ENCODE data around the gene ERO1B. TPM values are rescaled to one million over a fixed set of nuclear protein-coding genes. Genes with fewer than 3 reads are reported as not detected.

The ERO1B gene
- total RNA-seq, 1 experiment from 2014 or later: 5.4 TPM

DNA sequence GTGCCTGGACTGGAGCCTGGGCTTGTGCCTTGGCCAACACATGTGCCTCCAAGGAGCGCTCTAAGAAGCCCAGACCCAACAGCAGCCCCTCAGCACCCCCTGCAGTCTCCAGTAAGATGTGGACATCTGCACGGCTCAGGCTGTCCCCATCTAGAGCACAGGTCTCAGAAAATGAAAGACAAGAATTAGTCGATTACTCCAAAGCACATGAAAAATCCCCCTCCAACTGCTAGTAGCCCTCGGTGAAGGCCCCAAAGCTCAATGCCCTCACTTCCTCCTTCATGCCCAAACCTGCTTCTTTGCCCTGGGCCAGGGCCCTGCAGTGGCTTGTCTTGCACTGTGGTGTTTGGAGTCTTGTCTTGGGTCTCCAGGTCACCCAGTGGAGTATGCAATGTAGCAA, 21.9 kb upstream of the ERO1B start (continued):
- TF ChIP-seq, protein P1, sequence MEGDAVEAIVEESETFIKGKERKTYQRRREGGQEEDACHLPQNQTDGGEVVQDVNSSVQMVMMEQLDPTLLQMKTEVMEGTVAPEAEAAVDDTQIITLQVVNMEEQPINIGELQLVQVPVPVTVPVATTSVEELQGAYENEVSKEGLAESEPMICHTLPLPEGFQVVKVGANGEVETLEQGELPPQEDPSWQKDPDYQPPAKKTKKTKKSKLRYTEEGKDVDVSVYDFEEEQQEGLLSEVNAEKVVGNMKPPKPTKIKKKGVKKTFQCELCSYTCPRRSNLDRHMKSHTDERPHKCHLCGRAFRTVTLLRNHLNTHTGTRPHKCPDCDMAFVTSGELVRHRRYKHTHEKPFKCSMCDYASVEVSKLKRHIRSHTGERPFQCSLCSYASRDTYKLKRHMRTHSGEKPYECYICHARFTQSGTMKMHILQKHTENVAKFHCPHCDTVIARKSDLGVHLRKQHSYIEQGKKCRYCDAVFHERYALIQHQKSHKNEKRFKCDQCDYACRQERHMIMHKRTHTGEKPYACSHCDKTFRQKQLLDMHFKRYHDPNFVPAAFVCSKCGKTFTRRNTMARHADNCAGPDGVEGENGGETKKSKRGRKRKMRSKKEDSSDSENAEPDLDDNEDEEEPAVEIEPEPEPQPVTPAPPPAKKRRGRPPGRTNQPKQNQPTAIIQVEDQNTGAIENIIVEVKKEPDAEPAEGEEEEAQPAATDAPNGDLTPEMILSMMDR (IDR thresholded peaks at IDR 0.05 in 2 of 3, conservative IDR thresholded peaks at IDR 0.05 in 1 of 3; ENCODE audit: borderline replicate concordance in 1 of 3, insufficient read depth in 1 of 3, low read depth in 2 of 3, low read length in 2 of 3): no peak
- TF ChIP-seq TCF7L2 (IDR thresholded peaks at IDR 0.05; ENCODE audit: borderline replicate concordance, extremely low read depth, insufficient read depth, insufficient read length) (no peak), JUND (IDR thresholded peaks at IDR 0.05) (no peak), POLR2AphosphoS5 (IDR thresholded peaks at IDR 0.05; ENCODE audit: low read depth, low read length) (no peak)
- TF ChIP-seq, protein P2, sequence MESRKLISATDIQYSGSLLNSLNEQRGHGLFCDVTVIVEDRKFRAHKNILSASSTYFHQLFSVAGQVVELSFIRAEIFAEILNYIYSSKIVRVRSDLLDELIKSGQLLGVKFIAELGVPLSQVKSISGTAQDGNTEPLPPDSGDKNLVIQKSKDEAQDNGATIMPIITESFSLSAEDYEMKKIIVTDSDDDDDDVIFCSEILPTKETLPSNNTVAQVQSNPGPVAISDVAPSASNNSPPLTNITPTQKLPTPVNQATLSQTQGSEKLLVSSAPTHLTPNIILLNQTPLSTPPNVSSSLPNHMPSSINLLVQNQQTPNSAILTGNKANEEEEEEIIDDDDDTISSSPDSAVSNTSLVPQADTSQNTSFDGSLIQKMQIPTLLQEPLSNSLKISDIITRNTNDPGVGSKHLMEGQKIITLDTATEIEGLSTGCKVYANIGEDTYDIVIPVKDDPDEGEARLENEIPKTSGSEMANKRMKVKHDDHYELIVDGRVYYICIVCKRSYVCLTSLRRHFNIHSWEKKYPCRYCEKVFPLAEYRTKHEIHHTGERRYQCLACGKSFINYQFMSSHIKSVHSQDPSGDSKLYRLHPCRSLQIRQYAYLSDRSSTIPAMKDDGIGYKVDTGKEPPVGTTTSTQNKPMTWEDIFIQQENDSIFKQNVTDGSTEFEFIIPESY (IDR thresholded peaks at IDR 0.05; ENCODE audit: extremely low read depth, insufficient replicate concordance, low read length): no peak

DNA sequence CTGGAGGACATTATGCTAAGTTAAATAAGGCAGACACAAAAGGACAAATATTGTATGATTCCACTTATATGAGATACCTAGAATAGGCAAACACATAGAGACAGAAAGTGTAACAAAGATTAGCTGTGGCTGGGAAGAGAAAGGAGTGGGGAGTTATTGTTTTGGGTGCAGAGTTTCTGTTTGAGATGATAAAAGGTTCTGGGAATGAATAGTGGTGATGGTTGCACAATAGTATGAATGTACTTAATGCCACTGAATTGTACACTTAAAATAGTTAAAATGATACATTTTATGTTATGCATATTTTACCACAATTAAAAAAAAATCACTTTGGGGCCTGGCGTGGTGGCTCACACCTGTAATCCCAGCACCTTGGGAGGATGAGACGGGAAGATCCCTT, 21.2 kb upstream of the ERO1B start:
- H3K27ac ChIP-seq (ENCODE audit: low read depth, low read length): no peak overlapping the region
- no peaks in the 10 kb centered on the region for H4K20me1 ChIP-seq (ENCODE audit: insufficient read depth)
- DNase-seq (ENCODE audit: low read depth, low spot score) (no peak), ATAC-seq (no peak)
- no peaks in the 10 kb centered on the region for H3K9me2 ChIP-seq (ENCODE audit: insufficient read depth)
- H3K4me3 ChIP-seq (replicated peaks in 1 of 2; ENCODE audit: low read depth in 1 of 2, low read length in 2 of 2): no peak overlapping the region
- H3K79me2 ChIP-seq (ENCODE audit: insufficient read depth, low read length): no peaks in the 10 kb centered on the region
- no peaks in the 10 kb centered on the region for H3K36me3 ChIP-seq (ENCODE audit: control insufficient read depth in 1 of 2, insufficient read depth in 2 of 2, low read length in 2 of 2)
- CTCF ChIA-PET: no interaction called here
- intact Hi-C loops (cut with micrococcal nuclease): no loop called here
- POLR2A ChIA-PET: no interaction called here
- H3K9me3 ChIP-seq (ENCODE audit: control insufficient read depth in 1 of 2, insufficient read depth in 1 of 2, low read depth in 1 of 2, low read length in 2 of 2): no peaks in the 10 kb centered on the region
- no peak overlapping the region for H2AFZ ChIP-seq (ENCODE audit: low read depth, low read length, poor library complexity, severe bottlenecking)
- BruUV-seq (replicated peaks): no TSS peak
- H3K27me3 ChIP-seq (ENCODE audit: insufficient read depth, low read length): no peaks in the 10 kb centered on the region
- H3K4me2 ChIP-seq (ENCODE audit: low read length): no peak overlapping the region
- H3K4me1 ChIP-seq (ENCODE audit: control insufficient read depth in 1 of 2, insufficient read depth in 2 of 2, low read length in 2 of 2): no peaks in the 10 kb centered on the region
- no peak overlapping the region for H3K9ac ChIP-seq (ENCODE audit: low read length)
- RAD21 ChIA-PET (ENCODE audit: low non-redundant PET in 1 of 2, low total read pairs in 2 of 2, uncharacterized antibody in 2 of 2, unreplicated experiment in 2 of 2): no interaction called here
- TF ChIP-seq ELF1 (IDR thresholded peaks at IDR 0.05; ENCODE audit: borderline replicate concordance, low read depth) (no peak), CEBPB (IDR thresholded peaks at IDR 0.05; ENCODE audit: low read depth) (no peak), POLR2A (IDR thresholded peaks at IDR 0.05; ENCODE audit: borderline replicate concordance, extremely low read depth, insufficient read depth, insufficient read length) (no peak), SIN3A (IDR thresholded peaks at IDR 0.05; ENCODE audit: low read depth) (no peak), EZH2 (IDR thresholded peaks at IDR 0.05) (no peak), TCF7L2 (IDR thresholded peaks at IDR 0.05; ENCODE audit: borderline replicate concordance, extremely low read depth, insufficient read depth, insufficient read length) (no peak), JUND (IDR thresholded peaks at IDR 0.05) (no peak), SRF (IDR thresholded peaks at IDR 0.05; ENCODE audit: low read depth) (no peak), YY1 (IDR thresholded peaks at IDR 0.05; ENCODE audit: extremely low read depth, insufficient replicate concordance, low read depth, low read length) (no peak)
- TF ChIP-seq, protein P3, sequence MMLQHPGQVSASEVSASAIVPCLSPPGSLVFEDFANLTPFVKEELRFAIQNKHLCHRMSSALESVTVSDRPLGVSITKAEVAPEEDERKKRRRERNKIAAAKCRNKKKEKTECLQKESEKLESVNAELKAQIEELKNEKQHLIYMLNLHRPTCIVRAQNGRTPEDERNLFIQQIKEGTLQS (IDR thresholded peaks at IDR 0.05): no peak
- TF ChIP-seq, protein P1 (IDR thresholded peaks at IDR 0.05 in 2 of 3, conservative IDR thresholded peaks at IDR 0.05 in 1 of 3; ENCODE audit: borderline replicate concordance in 1 of 3, insufficient read depth in 1 of 3, low read depth in 2 of 3, low read length in 2 of 3): no peak
- TF ChIP-seq, protein P4, sequence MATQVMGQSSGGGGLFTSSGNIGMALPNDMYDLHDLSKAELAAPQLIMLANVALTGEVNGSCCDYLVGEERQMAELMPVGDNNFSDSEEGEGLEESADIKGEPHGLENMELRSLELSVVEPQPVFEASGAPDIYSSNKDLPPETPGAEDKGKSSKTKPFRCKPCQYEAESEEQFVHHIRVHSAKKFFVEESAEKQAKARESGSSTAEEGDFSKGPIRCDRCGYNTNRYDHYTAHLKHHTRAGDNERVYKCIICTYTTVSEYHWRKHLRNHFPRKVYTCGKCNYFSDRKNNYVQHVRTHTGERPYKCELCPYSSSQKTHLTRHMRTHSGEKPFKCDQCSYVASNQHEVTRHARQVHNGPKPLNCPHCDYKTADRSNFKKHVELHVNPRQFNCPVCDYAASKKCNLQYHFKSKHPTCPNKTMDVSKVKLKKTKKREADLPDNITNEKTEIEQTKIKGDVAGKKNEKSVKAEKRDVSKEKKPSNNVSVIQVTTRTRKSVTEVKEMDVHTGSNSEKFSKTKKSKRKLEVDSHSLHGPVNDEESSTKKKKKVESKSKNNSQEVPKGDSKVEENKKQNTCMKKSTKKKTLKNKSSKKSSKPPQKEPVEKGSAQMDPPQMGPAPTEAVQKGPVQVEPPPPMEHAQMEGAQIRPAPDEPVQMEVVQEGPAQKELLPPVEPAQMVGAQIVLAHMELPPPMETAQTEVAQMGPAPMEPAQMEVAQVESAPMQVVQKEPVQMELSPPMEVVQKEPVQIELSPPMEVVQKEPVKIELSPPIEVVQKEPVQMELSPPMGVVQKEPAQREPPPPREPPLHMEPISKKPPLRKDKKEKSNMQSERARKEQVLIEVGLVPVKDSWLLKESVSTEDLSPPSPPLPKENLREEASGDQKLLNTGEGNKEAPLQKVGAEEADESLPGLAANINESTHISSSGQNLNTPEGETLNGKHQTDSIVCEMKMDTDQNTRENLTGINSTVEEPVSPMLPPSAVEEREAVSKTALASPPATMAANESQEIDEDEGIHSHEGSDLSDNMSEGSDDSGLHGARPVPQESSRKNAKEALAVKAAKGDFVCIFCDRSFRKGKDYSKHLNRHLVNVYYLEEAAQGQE (IDR thresholded peaks at IDR 0.05; ENCODE audit: low read depth): no peak
